GM12878 (cell line): Measurements from ENCODE around the gene CCDC43. TPM values are rescaled to one million over a fixed set of nuclear protein-coding genes. Genes with fewer than 3 reads are reported as not detected.

Source experiments
- ATAC-seq: fragments of 200-7000 bp; cut with Tn5 transposase; 3 replicates; pipeline ENCODE4 v1.9.1; 2020; ENCODE audit warnings: mild to moderate bottlenecking, moderate library complexity
- BruUV-seq: library from RNA; stranded (reverse); fragments of 400-500 nt; replicated peaks from 2 replicates; lab custom pipeline; 2021; lab: Mats Ljungman, UMichigan
- CTCF ChIA-PET: fragments of 300-600 bp; sonication (Branson Sonifier 250); formaldehyde crosslinking; extraction: SDS; loops from one replicate; lab custom pipeline; 2021; ENCODE audit warnings: inconsistent platforms; lab: Yijun Ruan, JAX
- POLR2A ChIA-PET: fragments of 350-600 bp; formaldehyde crosslinking; extraction: SDS; loops from one replicate; lab custom pipeline; 2021; ENCODE audit warnings: inconsistent platforms; lab: Charles Lee
- RAD21 ChIA-PET: fragments of 300-600 bp; sonication (Branson Sonifier 250); formaldehyde crosslinking; loops from one replicate; lab custom pipeline; 2023; ENCODE audit warnings: antibody characterized with exemption; ENCODE audit not compliant: unreplicated experiment; lab: Charles Lee
- SMC1A ChIA-PET: fragments of 300-600 bp; sonication (Branson Sonifier 250); formaldehyde crosslinking; loops from one replicate; lab custom pipeline; 2023; ENCODE audit not compliant: unreplicated experiment, uncharacterized antibody; lab: Charles Lee
- DNase-seq: peaks from one replicate; pipeline ENCODE4 v3.0.0-alpha.2; 2011; ENCODE audit warnings: low read depth, low spot score
- FAIRE-seq: peaks from 3 replicates; lab custom pipeline; 2011; peaks lifted over from hg19 to GRCh38; lab: Jason Lieb, UNC
- H2AFZ ChIP-seq: 2 replicates; pipeline ENCODE4 v1.6.0; 2011; ENCODE audit warnings: low read depth, low read length, control low read depth; ENCODE audit not compliant: control insufficient read depth
- H3K27ac ChIP-seq: 2 replicates; pipeline ENCODE4 v1.5.1; 2011; ENCODE audit warnings: control low read depth; ENCODE audit not compliant: control insufficient read depth, insufficient read depth
- H3K27me3 ChIP-seq, 2 experiments: replicated peaks in 1 of 2; 2 replicates each; pipeline versions ENCODE4 v1.6.0 to v1.6.1; 2011; ENCODE audit warnings: low read length in 1 of 2; ENCODE audit not compliant: control insufficient read depth in 2 of 2, insufficient read depth in 2 of 2
- H3K36me3 ChIP-seq, 2 experiments: 2 replicates each; pipeline ENCODE4 v1.5.1; 2011; ENCODE audit warnings: low read length in 1 of 2; ENCODE audit not compliant: control insufficient read depth in 2 of 2, insufficient read depth in 2 of 2
- H3K4me1 ChIP-seq: 2 replicates; pipeline ENCODE4 v1.6.1; 2011; ENCODE audit warnings: mild to moderate bottlenecking, low read length, moderate library complexity, mixed read lengths; ENCODE audit not compliant: control insufficient read depth, insufficient read depth
- H3K4me2 ChIP-seq: 2 replicates; pipeline ENCODE4 v1.6.0; 2011; ENCODE audit warnings: control low read depth; ENCODE audit not compliant: control insufficient read depth, insufficient read depth
- H3K4me3 ChIP-seq: fragments of 200-600 bp; sonication (generic); 2 replicates; pipeline ENCODE4 v1.5.1; 2016
- H3K79me2 ChIP-seq: 2 replicates; pipeline ENCODE4 v1.6.0; 2011; ENCODE audit warnings: low read length; ENCODE audit not compliant: control insufficient read depth, insufficient read depth
- H3K9ac ChIP-seq: 2 replicates; pipeline ENCODE4 v1.8.0; 2011; ENCODE audit warnings: low read length, control low read depth, mixed read lengths; ENCODE audit not compliant: control insufficient read depth, insufficient read depth
- H3K9me3 ChIP-seq: replicated peaks from 3 replicates; pipeline ENCODE4 v1.5.1; 2011; ENCODE audit warnings: mild to moderate bottlenecking, low read length; ENCODE audit not compliant: control insufficient read depth, insufficient read depth
- H4K20me1 ChIP-seq: 2 replicates; pipeline ENCODE4 v1.6.0; 2011; ENCODE audit not compliant: control insufficient read depth, insufficient read depth
- CHD2 ChIP-seq: IDR thresholded peaks from 2 replicates; pipeline ENCODE4 v1.6.1; 2011; ENCODE audit warnings: low read depth, low read length, improper control_type of control experiment, borderline replicate concordance
- FOXM1 ChIP-seq: IDR thresholded peaks from 2 replicates; pipeline ENCODE4 v1.6.1; 2012; ENCODE audit warnings: low read depth, mild to moderate bottlenecking, inconsistent platforms, low read length, moderate library complexity
- PAX8 ChIP-seq: fragments of 450-650 bp; IDR thresholded peaks from 2 replicates; pipeline ENCODE4 v1.6.1; 2017; ENCODE audit warnings: mild to moderate bottlenecking, moderate library complexity
- RB1 ChIP-seq: fragments of 450-650 bp; formaldehyde crosslinking; IDR thresholded peaks from 2 replicates; pipeline ENCODE4 v1.6.1; 2017; ENCODE audit warnings: mild to moderate bottlenecking, borderline replicate concordance
- SUZ12 ChIP-seq: fragments of 200-600 bp; sonication (generic); IDR thresholded peaks from one replicate; pipeline ENCODE4 v1.6.1; 2018; ENCODE audit warnings: antibody characterized with exemption, mild to moderate bottlenecking; ENCODE audit not compliant: unreplicated experiment
- ZZZ3 ChIP-seq: IDR thresholded peaks from 2 replicates; pipeline ENCODE4 v1.6.1; 2011; ENCODE audit warnings: low read depth; ENCODE audit not compliant: control insufficient read depth, insufficient read length
- WGBS: methylation state at CpG from one replicate; pipeline ENCODE4 v1.1.6; 2016; ENCODE audit warnings: low lambda C conversion rate; ENCODE audit not compliant: insufficient replicate concordance, insufficient coverage; ENCODE audit errors: missing lambda C conversion rate; 5-methylcytosine and 5-hydroxymethylcytosine counted together
- in situ Hi-C: fragments of 300-500 bp; cut with MboI; formaldehyde crosslinking; loops from 9 replicates; pipeline ENCODE4 v1.14.3; 2018; ENCODE audit warnings: mixed read lengths
- intact Hi-C: fragments of 100-400 bp; cut with micrococcal nuclease; formaldehyde crosslinking; loops from one replicate; pipeline ENCODE4 v1.14.2; 2022; ENCODE audit not compliant: unreplicated experiment
- polyA plus RNA-seq, 11 experiments: library from polyadenylated mRNA; depleted of rRNA in 4 of 11; unstranded in 6 of 11; stranded (reverse) in 5 of 11; fragments of >200 nt; fragmentation: Nextera tagmentation in 4 of 11; fragmentation: Illumina TruSeq in 1 of 11; extraction: Ambion mirVana in 4 of 11; extraction: Trizol in 1 of 11; gene quantifications; 1 replicate in 1 of 11; 2 replicates in 10 of 11; pipeline versions ENCODE4 v1.2.1 to v1.2.3, GENCODE V29; 2011 to 2016; ENCODE audit warnings: inconsistent platforms in 2 of 11, missing spikeins in 2 of 11, low read depth in 1 of 11
- total RNA-seq, 4 experiments: library from RNA; depleted of rRNA in 3 of 4; stranded (reverse); fragments of >200 nt in 3 of 4; fragmentation: Illumina TruSeq in 1 of 4; extraction: Trizol in 1 of 4; gene quantifications; 2 replicates each; pipeline versions ENCODE4 v1.2.1 to v1.2.3, GENCODE V29; 2013 to 2021
- TF ChIP-seq, protein P1 (sequence below): fragments of 450-650 bp; IDR thresholded peaks from 2 replicates; pipeline ENCODE4 v1.6.1; 2014; ENCODE audit warnings: mild to moderate bottlenecking
- TF ChIP-seq, protein P2 (sequence below): IDR thresholded peaks from 2 replicates; pipeline ENCODE4 v1.6.1; 2012; ENCODE audit warnings: low read depth, low read length, improper control_type of control experiment

Gene CCDC43
- total and polyA plus RNA-seq, 10 of the 15 experiments (the other 5 are each of a cell fraction or from before 2014, with no cell fraction given), result 10.8 to 42.3 (median 24.1) TPM

DNA sequence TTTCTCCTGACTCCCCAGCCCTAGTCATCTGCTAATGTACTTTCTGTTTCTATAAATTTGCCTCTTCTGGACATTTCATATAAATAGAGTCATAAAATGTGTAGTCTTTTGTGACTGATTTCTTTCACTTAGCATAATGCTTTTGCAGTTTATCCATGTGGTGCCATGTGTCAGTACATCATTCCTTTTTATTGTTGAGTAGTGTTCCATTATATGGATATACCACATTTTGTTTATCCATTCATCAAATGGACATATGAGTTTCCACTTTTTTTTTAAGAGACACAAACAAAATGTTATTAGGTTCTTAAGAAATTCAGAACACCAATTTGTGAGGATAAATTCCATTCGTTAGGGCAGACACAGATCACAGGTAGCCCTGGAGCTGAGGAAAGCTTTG lies 29.9 kb upstream of the CCDC43 start:
- 91% methylated on average over 1 of the region's 1 CpG for WGBS
- ATAC-seq (no peak), DNase-seq (no peak), FAIRE-seq (no peak)
- CTCF ChIA-PET, result no interaction called here
- Histone ChIP-seq H3K4me2 (no peak overlapping the region), H3K36me3 (peaks cover 3 to 9% of the 10 kb centered on the region in 2 experiments; a peak in 3 of 4 replicates), H3K9ac (no peak overlapping the region), H3K27ac (no peak overlapping the region), H3K4me3 (no peak overlapping the region), H3K79me2 (no peaks in the 10 kb centered on the region), H3K9me3 (no peaks in the 10 kb centered on the region), H4K20me1 (no peaks in the 10 kb centered on the region), H3K27me3 (no peaks in the 10 kb centered on the region), H3K4me1 (no peaks in the 10 kb centered on the region), H2AFZ (no peak overlapping the region)
- no TSS peak for BruUV-seq
- TF ChIP-seq PAX8 (no peak), FOXM1 (no peak), CHD2 (no peak), SUZ12 (no peak), RB1 (no peak), ZZZ3 (no peak)
- TF ChIP-seq, protein P1, sequence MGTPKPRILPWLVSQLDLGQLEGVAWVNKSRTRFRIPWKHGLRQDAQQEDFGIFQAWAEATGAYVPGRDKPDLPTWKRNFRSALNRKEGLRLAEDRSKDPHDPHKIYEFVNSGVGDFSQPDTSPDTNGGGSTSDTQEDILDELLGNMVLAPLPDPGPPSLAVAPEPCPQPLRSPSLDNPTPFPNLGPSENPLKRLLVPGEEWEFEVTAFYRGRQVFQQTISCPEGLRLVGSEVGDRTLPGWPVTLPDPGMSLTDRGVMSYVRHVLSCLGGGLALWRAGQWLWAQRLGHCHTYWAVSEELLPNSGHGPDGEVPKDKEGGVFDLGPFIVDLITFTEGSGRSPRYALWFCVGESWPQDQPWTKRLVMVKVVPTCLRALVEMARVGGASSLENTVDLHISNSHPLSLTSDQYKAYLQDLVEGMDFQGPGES, result no peak
- TF ChIP-seq, protein P2, sequence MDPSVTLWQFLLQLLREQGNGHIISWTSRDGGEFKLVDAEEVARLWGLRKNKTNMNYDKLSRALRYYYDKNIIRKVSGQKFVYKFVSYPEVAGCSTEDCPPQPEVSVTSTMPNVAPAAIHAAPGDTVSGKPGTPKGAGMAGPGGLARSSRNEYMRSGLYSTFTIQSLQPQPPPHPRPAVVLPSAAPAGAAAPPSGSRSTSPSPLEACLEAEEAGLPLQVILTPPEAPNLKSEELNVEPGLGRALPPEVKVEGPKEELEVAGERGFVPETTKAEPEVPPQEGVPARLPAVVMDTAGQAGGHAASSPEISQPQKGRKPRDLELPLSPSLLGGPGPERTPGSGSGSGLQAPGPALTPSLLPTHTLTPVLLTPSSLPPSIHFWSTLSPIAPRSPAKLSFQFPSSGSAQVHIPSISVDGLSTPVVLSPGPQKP, result no peak
- SMC1A ChIA-PET, result no interaction called here
- POLR2A ChIA-PET, result no interaction called here
- intact Hi-C loops, result no loop called here
- RAD21 ChIA-PET, result no interaction called here
- in situ Hi-C loops, result no loop called here
